ENCODE results near the gene DLX6.

The DLX6 gene

DNA sequence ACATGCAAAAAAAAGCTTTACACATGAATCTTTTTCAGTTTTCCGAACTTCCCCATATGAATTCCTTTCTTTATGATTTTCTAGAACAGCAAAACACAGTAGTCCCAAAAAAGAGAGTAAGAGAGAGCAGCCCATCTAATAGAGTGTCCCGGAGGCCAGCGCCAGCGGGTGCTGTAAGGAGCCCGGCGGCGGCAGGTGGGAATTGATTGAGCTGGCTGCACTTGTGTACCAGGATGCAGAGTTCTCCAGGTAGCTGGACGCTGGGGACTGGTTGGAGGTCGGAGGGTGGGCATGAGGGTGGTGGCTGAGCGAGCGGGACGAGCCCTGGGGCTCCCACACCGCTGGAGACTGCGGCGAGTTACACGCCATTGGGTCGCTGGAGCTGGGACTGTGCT is 15.2 kb downstream of the DLX6 start:
- no peak for DNase-seq (ENCODE audit: low read depth)
- no peak overlapping the region for H3K4me3 ChIP-seq (ENCODE audit: low read depth, low read length)
- TF ChIP-seq, protein P1, sequence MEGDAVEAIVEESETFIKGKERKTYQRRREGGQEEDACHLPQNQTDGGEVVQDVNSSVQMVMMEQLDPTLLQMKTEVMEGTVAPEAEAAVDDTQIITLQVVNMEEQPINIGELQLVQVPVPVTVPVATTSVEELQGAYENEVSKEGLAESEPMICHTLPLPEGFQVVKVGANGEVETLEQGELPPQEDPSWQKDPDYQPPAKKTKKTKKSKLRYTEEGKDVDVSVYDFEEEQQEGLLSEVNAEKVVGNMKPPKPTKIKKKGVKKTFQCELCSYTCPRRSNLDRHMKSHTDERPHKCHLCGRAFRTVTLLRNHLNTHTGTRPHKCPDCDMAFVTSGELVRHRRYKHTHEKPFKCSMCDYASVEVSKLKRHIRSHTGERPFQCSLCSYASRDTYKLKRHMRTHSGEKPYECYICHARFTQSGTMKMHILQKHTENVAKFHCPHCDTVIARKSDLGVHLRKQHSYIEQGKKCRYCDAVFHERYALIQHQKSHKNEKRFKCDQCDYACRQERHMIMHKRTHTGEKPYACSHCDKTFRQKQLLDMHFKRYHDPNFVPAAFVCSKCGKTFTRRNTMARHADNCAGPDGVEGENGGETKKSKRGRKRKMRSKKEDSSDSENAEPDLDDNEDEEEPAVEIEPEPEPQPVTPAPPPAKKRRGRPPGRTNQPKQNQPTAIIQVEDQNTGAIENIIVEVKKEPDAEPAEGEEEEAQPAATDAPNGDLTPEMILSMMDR (IDR thresholded peaks at IDR 0.05; ENCODE audit: low read depth, low read length, missing control alignments): no peak

DNA sequence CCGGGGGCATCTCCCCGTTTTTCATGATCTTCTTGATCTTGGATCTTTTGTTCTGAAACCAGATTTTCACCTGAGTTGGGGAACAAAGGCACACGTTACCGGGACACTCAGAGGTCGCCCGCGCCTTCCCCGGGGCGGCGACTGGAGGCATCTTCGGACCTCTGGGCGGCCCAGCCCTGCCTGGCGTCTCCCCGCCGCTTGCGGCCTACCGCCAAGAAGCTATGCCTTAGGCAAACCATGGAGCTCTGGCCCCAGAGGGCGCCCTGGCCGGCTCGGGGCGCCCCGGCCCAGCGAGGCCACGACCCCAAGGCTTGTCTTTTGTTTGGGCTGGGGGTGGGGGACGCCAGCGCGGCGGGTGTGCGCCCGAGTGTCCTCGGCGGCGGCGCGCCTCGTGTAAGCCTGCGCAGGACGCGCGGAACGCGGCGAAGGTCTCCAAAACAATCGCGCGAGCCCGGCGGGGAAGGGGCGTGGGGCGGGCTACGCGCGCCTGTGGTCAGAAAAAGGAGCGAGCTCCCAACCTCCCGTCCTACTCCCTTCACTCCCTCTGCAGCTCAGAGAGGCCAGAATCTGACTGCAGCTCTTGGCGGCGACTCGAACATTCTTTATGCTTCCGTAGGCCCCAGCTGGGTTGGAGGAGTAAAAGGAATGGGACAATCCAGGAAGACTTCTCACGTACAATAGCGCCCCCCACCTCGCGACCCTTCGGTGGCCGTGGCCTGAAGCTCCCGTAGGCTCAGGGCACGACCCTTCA is 15.8 kb downstream of the DLX6 start:
- TF ChIP-seq, protein P1 (IDR thresholded peaks at IDR 0.05; ENCODE audit: low read depth, low read length, missing control alignments): no peak
- H3K4me3 ChIP-seq (ENCODE audit: low read depth, low read length): no peak overlapping the region

DNA sequence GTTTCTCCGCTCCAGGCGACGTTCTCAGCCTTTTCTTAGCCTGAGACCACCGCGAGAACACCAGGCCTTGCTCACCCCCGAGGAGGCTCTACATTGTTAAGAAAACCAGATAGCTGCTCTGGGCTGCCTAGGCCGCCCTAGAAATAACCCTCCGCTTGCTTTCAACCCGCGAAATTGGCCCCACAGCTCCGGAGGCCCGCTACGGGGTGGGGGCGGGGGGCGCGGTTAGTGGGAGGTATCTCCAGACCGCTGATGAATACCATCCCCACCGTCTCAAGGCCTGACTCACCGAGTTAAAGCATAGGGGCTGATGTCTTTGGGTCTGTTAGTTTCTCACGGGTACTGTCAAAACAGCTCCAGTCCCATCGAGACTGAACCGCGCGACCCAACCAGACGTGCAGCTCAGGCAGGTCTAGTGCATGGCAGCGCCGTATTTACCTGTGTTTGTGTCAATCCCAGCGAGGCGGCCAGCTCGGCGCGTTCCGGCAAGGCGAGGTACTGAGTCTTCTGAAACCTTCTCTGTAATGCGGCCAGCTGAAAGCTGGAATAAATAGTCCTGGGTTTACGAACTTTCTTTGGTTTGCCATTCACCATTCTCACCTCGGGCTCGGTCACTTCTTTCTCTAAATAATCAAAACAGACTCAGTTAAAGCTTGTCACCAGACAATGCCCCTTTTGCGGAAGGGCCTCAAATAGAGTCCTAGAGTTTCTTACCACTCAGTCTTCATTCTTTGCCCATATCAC is 16.6 kb downstream of the DLX6 start:
- no peak overlapping the region for H3K4me3 ChIP-seq (ENCODE audit: low read depth, low read length)
- DNase-seq (ENCODE audit: low read depth): no peak
- TF ChIP-seq, protein P1 (IDR thresholded peaks at IDR 0.05; ENCODE audit: low read depth, low read length, missing control alignments): no peak

More for the DNA sequence above, 15.8 kb downstream of the DLX6 start:
- DNase-seq (ENCODE audit: low read depth): no peak

DNA sequence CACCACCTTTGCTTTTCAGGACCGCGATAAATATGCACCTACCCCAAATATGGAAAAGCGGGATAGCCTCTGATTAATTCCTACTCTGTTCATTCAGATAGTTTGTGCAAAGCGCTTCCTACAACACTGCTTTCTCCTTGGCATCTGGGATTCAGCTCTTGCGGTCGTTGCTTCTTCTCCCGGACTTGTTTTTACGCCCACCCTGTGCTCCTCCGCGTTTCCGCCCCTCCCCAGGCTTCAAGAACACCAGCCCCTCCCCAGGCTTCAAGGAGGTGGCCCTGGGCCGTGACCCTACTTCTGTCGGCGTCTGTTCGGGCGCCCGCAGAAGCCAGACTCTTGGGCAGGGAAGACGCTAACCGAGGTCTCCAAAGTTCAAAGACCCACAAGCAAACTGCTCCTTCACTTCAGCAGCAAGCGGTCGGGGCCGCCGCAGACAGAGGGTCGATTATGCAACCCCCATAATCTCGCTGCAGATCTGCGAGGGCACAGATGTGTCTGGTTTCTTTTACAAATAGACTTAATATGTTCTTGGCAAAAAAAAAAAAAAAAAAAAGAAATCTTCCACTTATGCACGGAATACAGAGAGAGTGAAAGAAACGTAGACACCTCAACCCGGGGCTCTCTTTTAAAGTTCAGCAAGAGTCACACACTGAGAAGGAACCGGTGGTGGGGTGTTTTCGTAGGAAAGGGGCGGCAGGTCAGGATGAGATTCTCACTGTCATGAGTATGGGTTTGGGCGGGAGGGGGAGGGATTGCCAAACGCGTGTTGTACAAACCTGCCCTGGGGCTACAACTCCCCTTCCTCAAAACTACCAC is 17.3 kb downstream of the DLX6 start:
- TF ChIP-seq, protein P1 (IDR thresholded peaks at IDR 0.05; ENCODE audit: low read depth, low read length, missing control alignments): no peak
- no peak for DNase-seq (ENCODE audit: low read depth)
- H3K4me3 ChIP-seq (ENCODE audit: low read depth, low read length): no peak overlapping the region

DNA sequence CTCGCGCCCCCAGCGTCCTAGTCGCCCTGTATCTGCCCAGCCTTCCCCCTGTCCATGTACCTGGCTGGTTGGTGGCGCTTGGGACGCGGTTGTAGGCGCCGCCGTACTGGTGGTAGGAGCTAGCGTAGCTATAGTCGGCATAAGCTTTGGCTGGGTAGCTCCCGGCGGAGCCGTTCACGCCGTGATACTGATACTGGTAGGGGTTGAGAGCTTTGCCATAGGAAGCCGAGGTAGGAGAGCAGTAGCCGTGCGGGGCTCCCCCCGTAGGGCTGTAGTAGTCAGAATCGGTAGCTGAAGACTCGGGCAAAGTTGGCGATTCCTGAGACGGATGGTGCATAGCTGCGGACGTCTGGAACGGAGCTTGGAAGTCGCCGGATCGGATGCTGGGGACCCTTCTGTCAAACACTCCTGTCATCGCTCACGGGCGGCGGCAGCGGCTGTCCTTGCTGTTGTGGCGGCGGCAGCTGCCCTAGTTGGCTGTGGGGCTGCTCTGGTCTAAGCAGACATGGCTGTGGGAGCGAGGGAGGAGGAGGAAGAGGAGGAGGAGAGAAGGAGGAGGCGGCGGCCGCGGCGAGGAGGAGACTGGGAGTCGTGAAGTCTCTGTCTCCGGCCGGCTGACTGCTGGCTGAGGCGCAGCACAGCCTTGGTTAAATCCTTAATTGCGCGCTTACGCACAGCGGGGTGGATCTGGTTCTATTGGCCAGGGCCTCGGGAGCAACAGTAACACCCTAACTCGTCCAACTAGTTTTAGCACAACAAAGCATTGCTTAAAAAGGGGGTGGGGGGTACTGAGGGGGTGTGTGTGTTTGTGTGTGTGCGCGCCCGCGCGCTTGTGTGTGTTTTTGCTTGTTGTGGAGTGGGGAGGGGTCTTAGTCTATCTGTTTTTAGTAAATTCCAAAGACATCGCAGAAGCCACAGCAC is 19.1 kb downstream of the DLX6 start, which contains the start of gene DLX5:
DLX5 (minus strand) TSS at position 623 of the 921 bp plus-strand sequence; CDS start at position 415, 208 bp downstream.
- TF ChIP-seq, protein P1 (IDR thresholded peaks at IDR 0.05; ENCODE audit: low read depth, low read length, missing control alignments): no peak
- H3K4me3 ChIP-seq (ENCODE audit: low read depth, low read length): no peak within 1 kb of the TSS
- DNase-seq (ENCODE audit: low read depth): no peak

DNA sequence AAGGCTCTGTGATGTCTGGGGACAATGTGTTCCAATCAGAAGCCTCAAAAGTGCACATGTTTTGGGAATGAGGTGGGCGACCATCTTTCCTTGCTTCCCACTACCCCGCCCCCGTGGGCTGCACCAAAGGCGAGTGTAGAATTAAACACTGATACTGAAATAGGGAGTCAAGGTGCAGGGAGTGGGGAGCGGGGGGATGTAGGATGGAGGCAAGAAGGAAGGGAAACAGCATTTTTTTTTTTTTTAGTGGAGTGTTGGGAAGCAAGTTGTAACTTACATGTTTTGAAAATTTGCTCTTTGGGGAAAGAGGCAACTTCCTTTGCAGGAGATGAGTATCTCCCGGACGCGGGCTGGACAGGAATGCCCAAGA is 19.8 kb downstream of the DLX6 start:
- TF ChIP-seq, protein P1 (IDR thresholded peaks at IDR 0.05; ENCODE audit: low read depth, low read length, missing control alignments): no peak
- H3K4me3 ChIP-seq (ENCODE audit: low read depth, low read length): no peak overlapping the region
- no peak for DNase-seq (ENCODE audit: low read depth)
